Measurements from ENCODE around the gene LGSN. TPM values are rescaled to one million over a fixed set of nuclear protein-coding genes. Genes with fewer than 3 reads are reported as not detected.

Gene LGSN
- total and polyA plus RNA-seq, 2 of the 13 experiments (the other 11 are each of a cell fraction or from before 2014, with no cell fraction given) = 0.13 to 0.63 TPM

GRCh38 chr6:63352544-63353285 lies 32.9 kb upstream of the LGSN start (continued):
- TF ChIP-seq JUND (CRISPR knock-in tag; IDR thresholded peaks at IDR 0.05) (no peak), ZNF790 (CRISPR knock-in tag; IDR thresholded peaks at IDR 0.05; ENCODE audit: borderline replicate concordance) (no peak), AHDC1 (CRISPR knock-in tag; IDR thresholded peaks at IDR 0.05; ENCODE audit: borderline replicate concordance) (no peak), IRF9 (CRISPR knock-in tag; IDR thresholded peaks at IDR 0.05; ENCODE audit: borderline replicate concordance) (no peak), ZNF713 (CRISPR knock-in tag; IDR thresholded peaks at IDR 0.05) (no peak), ZFP90 (CRISPR knock-in tag; IDR thresholded peaks at IDR 0.05; ENCODE audit: borderline replicate concordance) (0 out of 2 replicates have a peak, but pooled peaks have one; percentile 64), TSC22D2 (CRISPR knock-in tag; IDR thresholded peaks at IDR 0.05; ENCODE audit: borderline replicate concordance) (no peak), HCFC1 (IDR thresholded peaks at IDR 0.05; ENCODE audit: low read depth, low read length) (no peak), MXD3 (CRISPR knock-in tag; IDR thresholded peaks at IDR 0.05) (no peak), THAP8 (CRISPR knock-in tag; IDR thresholded peaks at IDR 0.05; ENCODE audit: borderline replicate concordance) (no peak), HES4 (CRISPR knock-in tag; IDR thresholded peaks at IDR 0.05; ENCODE audit: borderline replicate concordance) (no peak), MXI1 (IDR thresholded peaks at IDR 0.05; ENCODE audit: borderline replicate concordance, low read depth, low read length) (no peak), TAF15 (IDR thresholded peaks at IDR 0.05; ENCODE audit: low read depth, low read length, poor library complexity, severe bottlenecking) (no peak), SP2 (CRISPR knock-in tag; IDR thresholded peaks at IDR 0.05) (no peak), NFKBIZ (CRISPR knock-in tag; IDR thresholded peaks at IDR 0.05) (peak; percentile 85; the same call in 1 of the 2 replicates)

Data from HepG2 (cell line).